Tibial nerve (tissue), 4 donors: ENCODE measurements around the gene TMIGD2. TPM values are rescaled to one million over a fixed set of nuclear protein-coding genes. Genes with fewer than 3 reads are reported as not detected.

Experiments used
- DNase-seq, 2 donors: peaks; one replicate each; pipeline ENCODE4 v3.0.0-alpha.2; 2019; ENCODE audit warnings: low spot score in 2 of 2
- H3K27ac ChIP-seq, 4 donors: fragments of 200-600 bp; sonication (generic) in 3 of 4; one replicate each; pipeline ENCODE4 v1.5.1; 2017 to 2019; ENCODE audit warnings: mild to moderate bottlenecking in 1 of 4
- H3K27me3 ChIP-seq, 2 donors: fragments of 200-600 bp; sonication (generic) in 1 of 2; one replicate each; pipeline versions ENCODE4 v1.5.1 to v1.6.0; 2017 to 2019
- H3K36me3 ChIP-seq, 3 donors: fragments of 200-600 bp; sonication (generic); one replicate each; pipeline ENCODE4 v1.5.1; 2018 to 2019
- H3K4me1 ChIP-seq, 4 donors: fragments of 200-600 bp; sonication (generic) in 3 of 4; one replicate each; pipeline ENCODE4 v1.5.1; 2017 to 2019
- H3K4me3 ChIP-seq, 4 donors: fragments of 200-600 bp; sonication (generic) in 3 of 4; one replicate each; pipeline ENCODE4 v1.5.1; 2017 to 2019; ENCODE audit warnings: mild to moderate bottlenecking in 1 of 4, moderate library complexity in 1 of 4
- H3K9me3 ChIP-seq, 4 donors: fragments of 200-600 bp; sonication (generic) in 3 of 4; one replicate each; pipeline ENCODE4 v1.5.1; 2017 to 2019
- EP300 ChIP-seq, 2 donors: sonication (generic); formaldehyde crosslinking; IDR thresholded peaks; one replicate each; pipeline ENCODE4 v1.6.1; 2017; ENCODE audit warnings: antibody characterized with exemption in 2 of 2, mild to moderate bottlenecking in 1 of 2
- POLR2A ChIP-seq, 2 donors: fragments of 450-650 bp; IDR thresholded peaks; one replicate each; pipeline ENCODE4 v1.6.1; 2017; ENCODE audit warnings: antibody characterized with exemption in 2 of 2, mild to moderate bottlenecking in 2 of 2, moderate library complexity in 2 of 2
- WGBS, 2 donors: methylation state at CpG; one replicate each; pipeline ENCODE4 v1.1.5; 2018; 5-methylcytosine and 5-hydroxymethylcytosine counted together
- total RNA-seq, 4 donors: library from RNA; depleted of rRNA; stranded (reverse); fragments of >200 nt; gene quantifications; one replicate each; pipeline ENCODE4 v1.1.0, GENCODE V29; 2016
- TF ChIP-seq, protein P1 (sequence below), 5 experiments: fragments of 200-600 bp in 3 of 5; fragments of 450-650 bp in 2 of 5; sonication (generic) in 3 of 5; IDR thresholded peaks; one replicate each; pipeline ENCODE4 v1.5.1; 2016 to 2019; ENCODE audit warnings: antibody characterized with exemption in 5 of 5, mild to moderate bottlenecking in 3 of 5, moderate library complexity in 2 of 5

Gene TMIGD2
- total RNA-seq, 4 donors from 2014 or later: 0.60 to 7.9 (median 1.2) TPM; not detected in 1

DNA sequence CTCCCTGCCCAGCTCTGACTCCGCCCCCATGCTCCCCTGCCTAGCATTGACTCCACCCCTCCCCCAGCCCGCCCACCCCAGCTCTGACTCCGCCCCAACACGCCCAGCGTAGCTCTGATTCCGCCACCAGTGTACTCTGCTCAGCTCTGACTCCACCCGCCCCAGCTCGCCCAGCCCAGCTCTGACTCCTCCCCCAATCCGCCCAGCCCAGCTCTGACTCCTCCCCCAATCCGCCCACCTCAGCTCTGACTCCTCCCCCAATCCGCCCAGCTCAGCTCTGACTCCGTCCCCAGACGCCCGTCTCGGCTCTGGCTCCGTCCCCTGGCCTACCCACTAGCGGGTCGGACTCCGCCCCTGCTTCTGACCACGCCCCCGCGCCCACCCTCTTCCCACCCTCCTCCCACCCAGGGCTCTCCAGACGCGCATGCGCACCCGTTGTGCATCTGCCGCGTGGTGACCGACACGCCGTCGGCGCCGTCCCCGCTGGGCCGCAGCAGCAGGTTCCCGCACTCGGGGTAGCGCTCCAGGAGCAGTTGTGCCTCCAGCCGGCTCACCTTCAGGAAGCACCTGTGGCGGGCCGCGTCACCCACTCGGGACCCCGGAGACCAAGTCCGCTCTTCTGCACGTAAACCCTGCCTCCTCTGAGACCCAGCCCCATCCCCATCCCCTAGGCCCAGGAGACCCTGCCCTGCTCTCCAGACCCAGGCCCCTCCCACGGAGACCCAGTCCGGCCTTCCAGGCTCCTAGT, 26.2 kb upstream of the TMIGD2 start:
- Histone ChIP-seq H3K9me3 (no peaks in the 10 kb centered on the region), H3K36me3 (no peaks in the 10 kb centered on the region), H3K4me3 (peak overlapping the region; percentile 27 to 51 (median 42)), H3K27ac (peak overlapping the region in 1 of 4 donors; percentile 20), H3K27me3 (peaks cover 0 to 15% of the 10 kb centered on the region in 2 donors), H3K4me1 (peaks cover 0 to 26% (median 9%) of the 10 kb centered on the region in 4 donors)
- peak; percentile 56 to 86 for DNase-seq
- TF ChIP-seq, protein P1, sequence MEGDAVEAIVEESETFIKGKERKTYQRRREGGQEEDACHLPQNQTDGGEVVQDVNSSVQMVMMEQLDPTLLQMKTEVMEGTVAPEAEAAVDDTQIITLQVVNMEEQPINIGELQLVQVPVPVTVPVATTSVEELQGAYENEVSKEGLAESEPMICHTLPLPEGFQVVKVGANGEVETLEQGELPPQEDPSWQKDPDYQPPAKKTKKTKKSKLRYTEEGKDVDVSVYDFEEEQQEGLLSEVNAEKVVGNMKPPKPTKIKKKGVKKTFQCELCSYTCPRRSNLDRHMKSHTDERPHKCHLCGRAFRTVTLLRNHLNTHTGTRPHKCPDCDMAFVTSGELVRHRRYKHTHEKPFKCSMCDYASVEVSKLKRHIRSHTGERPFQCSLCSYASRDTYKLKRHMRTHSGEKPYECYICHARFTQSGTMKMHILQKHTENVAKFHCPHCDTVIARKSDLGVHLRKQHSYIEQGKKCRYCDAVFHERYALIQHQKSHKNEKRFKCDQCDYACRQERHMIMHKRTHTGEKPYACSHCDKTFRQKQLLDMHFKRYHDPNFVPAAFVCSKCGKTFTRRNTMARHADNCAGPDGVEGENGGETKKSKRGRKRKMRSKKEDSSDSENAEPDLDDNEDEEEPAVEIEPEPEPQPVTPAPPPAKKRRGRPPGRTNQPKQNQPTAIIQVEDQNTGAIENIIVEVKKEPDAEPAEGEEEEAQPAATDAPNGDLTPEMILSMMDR (IDR thresholded peaks at IDR 0.05): peak in 2 of 5 experiments; percentile 29
- TF ChIP-seq EP300 (IDR thresholded peaks at IDR 0.05): no peak
- no peak for TF ChIP-seq POLR2A (IDR thresholded peaks at IDR 0.05)
- WGBS, 2 donors: 2 to 3% methylated on average over 44 to 49 of the region's 49 CpGs

DNA sequence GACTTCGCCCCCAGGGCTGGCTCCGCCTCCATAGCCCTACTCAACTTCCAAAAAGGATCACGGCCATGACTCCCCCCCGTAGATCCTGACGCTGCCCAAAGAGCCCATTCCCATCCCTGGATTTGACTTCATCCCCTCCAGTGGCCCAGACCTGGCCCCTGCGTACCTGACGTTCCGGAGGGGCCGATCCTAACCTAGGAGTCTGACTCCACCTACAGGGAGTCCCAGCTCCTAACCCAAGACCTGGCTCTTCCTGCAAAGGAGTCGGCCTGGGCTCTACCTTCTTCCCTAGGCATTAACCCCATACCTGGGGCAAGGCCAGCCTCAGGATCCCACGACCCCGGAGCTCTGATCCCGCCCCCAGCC, 25.7 kb upstream of the TMIGD2 start:
- 10 to 11% methylated on average over 13 of the region's 13 CpGs for WGBS, 2 donors
- no peak for DNase-seq
- Histone ChIP-seq H3K27ac (no peak overlapping the region), H3K4me1 (peaks cover 0 to 26% (median 9%) of the 10 kb centered on the region in 4 donors), H3K9me3 (peaks cover 0 to under 1% (median 0%) of the 10 kb centered on the region in 4 donors), H3K36me3 (no peaks in the 10 kb centered on the region), H3K27me3 (peaks cover 0 to 15% of the 10 kb centered on the region in 2 donors), H3K4me3 (peak overlapping the region; percentile 20 to 36 (median 22))
- TF ChIP-seq, protein P1 (IDR thresholded peaks at IDR 0.05): no peak
- TF ChIP-seq EP300 (IDR thresholded peaks at IDR 0.05): no peak
- no peak for TF ChIP-seq POLR2A (IDR thresholded peaks at IDR 0.05)

DNA sequence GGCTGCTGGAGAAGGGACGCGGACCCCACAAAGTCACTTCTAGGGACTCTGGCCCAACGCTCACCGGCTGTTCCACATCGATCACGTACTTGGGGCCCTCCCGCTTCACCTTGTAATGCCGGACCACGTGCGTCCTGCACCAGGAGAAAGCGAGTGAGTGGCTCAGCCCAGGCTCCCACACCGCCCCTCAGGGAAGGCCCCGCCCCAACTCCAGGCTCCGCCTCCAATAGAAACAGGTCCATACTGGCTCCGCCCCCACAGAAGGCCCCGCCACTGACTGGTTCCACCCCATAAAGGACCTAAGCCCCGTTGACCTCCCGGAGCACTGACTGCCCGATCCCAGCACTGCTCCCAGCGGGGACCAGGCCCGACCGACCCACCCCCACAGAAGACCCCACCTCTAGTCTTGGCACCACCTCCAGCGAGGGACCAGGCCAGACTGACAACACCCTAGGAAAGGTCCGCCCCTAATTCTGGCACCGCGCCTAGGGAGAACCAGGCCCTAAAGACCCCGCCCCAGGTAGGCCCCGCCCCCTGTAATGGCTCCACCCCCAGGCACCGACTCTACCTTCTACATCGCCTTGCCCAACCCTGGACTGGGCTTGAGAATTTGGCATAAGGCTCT, 25.2 kb upstream of the TMIGD2 start:
- Histone ChIP-seq H3K27me3 (peaks cover 0 to 15% of the 10 kb centered on the region in 2 donors), H3K9me3 (peaks cover 0 to 6% (median 0%) of the 10 kb centered on the region in 4 donors), H3K27ac (no peak overlapping the region), H3K4me3 (peak overlapping the region; percentile 20 to 36 (median 22)), H3K4me1 (peaks cover 0 to 26% (median 9%) of the 10 kb centered on the region in 4 donors), H3K36me3 (no peaks in the 10 kb centered on the region)
- peak; percentile 19 to 56 for DNase-seq
- TF ChIP-seq POLR2A (IDR thresholded peaks at IDR 0.05) (no peak), EP300 (IDR thresholded peaks at IDR 0.05) (no peak)
- TF ChIP-seq, protein P1 (IDR thresholded peaks at IDR 0.05): no peak
- WGBS, 2 donors: 3 to 5% methylated on average over 22 to 30 of the region's 30 CpGs

DNA sequence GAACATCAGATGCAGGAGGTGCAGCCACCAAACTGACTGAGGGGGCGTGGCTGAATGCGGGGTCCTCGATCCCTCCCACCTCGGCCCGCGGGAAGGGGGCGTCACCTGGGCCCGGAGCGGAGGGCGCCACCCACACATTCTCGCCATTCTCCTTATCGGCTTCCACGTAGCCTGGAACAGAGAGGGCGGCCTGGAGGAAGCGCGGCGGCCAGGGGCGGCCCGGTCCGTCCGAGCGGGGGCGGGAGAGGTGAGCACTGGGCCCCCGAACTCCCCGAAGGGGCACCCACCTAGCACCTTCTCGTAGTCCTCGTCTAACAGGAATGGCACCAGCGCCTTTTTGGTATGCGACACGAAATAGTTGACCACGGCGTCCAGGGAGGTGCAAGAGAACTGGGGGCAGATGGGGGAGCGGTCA, 24.7 kb upstream of the TMIGD2 start:
- Histone ChIP-seq H3K4me3 (peak overlapping the region in 1 of 4 donors; percentile 36), H3K27me3 (peaks cover 0 to 15% of the 10 kb centered on the region in 2 donors), H3K4me1 (peaks cover 0 to 26% (median 9%) of the 10 kb centered on the region in 4 donors), H3K9me3 (peaks cover 0 to 9% (median 0%) of the 10 kb centered on the region in 4 donors), H3K27ac (no peak overlapping the region), H3K36me3 (no peaks in the 10 kb centered on the region)
- no peak for DNase-seq
- WGBS, 2 donors: 5 to 7% methylated on average over 25 to 30 of the region's 33 CpGs
- TF ChIP-seq POLR2A (IDR thresholded peaks at IDR 0.05): no peak
- TF ChIP-seq, protein P1 (IDR thresholded peaks at IDR 0.05): no peak
- no peak for TF ChIP-seq EP300 (IDR thresholded peaks at IDR 0.05)
